ENCODE results near the gene GJD3. TPM values are rescaled to one million over a fixed set of nuclear protein-coding genes. Genes with fewer than 3 reads are reported as not detected.

The GJD3 gene
- total RNA-seq, 2 experiments from 2014 or later: not detected

DNA sequence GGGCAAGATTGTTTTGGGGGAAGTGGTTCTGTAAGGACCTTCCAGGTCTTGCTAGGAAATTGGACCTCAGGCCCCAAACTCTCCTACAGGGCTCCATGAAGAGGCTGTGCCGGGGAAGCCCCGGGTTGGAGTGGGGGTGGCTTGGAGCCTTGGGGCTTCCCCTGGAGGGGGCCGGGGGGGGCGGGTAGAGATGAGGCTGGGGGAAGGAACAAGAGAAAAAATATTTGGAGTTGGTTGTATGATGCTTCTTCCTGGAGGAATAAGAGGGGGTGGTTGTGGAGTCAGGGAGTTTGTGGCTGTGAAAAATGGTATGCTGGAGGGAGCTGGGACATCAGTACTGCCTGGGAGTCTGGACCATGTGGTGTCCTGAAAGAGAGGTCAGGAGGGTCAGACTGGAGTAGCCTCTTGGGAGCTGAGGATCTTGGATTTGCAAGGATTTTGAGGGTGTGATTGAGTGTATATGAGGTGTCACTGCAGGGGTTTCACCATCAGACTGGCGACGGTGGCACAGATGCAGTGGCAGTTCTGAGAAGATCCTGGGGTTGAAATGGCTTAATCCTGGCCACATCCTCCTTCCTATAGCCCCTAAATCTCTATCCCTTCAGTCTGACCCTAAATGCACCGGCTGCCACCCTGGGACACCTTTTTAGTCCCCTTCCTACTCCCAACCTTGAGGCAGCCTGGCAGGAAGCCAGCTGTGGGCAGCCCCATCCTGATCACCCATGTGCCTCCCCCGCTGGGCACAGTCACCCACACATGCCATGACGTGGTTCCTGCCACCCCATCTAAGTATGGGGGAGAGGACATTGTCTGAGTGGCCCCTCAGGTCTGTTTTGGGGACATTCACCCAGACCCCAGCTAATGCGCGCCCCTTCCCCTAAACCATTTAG lies 44.6 kb downstream of the GJD3 start:
- Histone ChIP-seq H3K9me3 (ENCODE audit: control insufficient read depth in 1 of 2, insufficient read depth in 1 of 2, low read length in 2 of 2) (no peaks in the 10 kb centered on the region), H3K36me3 (ENCODE audit: insufficient read depth, low read length) (no peaks in the 10 kb centered on the region), H3K4me3 (ENCODE audit: low read length) (peak overlapping the region; percentile 96), H3K4me1 (ENCODE audit: insufficient read depth, low read length) (peaks cover 92% of the 10 kb centered on the region), H3K27me3 (ENCODE audit: control insufficient read depth in 1 of 2, insufficient read depth in 2 of 2, low read length in 2 of 2) (no peaks in the 10 kb centered on the region), H3K27ac (ENCODE audit: low read depth in 1 of 2, low read length in 2 of 2) (peak overlapping the region; percentile 99)
- DNase-seq (peak; percentile 55 to 94 (median 79)), ATAC-seq (ENCODE audit: poor library complexity) (peak; percentile 9)
- POLR2A ChIA-PET: interaction anchor here (0.9 to 5.3 kb wide), 9 partner anchors 7 to 228 kb away, joined by 3 to 117 read pairs (median 7); partner anchors contain the start of genes RARA and WIPF2
- Mint-ChIP-seq H3K9me3 (no peaks in the 10 kb centered on the region), H3K4me1 (ENCODE audit: low read depth) (peaks cover 88% of the 10 kb centered on the region), H3K4me3 (peak overlapping the region; percentile 95), H3K27ac (peak overlapping the region; percentile 99), H3K36me3 (ENCODE audit: low read depth) (peaks cover 48% of the 10 kb centered on the region), H3K27me3 (no peaks in the 10 kb centered on the region)
- CTCF ChIA-PET: interaction anchor here (1.0 to 4.7 kb wide), 4 partner anchors 21 to 213 kb away, joined by 3 to 25 read pairs (median 8); partner anchors contain the start of gene WIPF2
- intact Hi-C loops (cut with DNase I, micrococcal nuclease): loop anchor here (1.0 to 5.0 kb wide), 3 partner anchors 17 to 287 kb away; partner anchors contain the start of gene CDC6 (in 1 of the 2)
- TF ChIP-seq, protein P1, sequence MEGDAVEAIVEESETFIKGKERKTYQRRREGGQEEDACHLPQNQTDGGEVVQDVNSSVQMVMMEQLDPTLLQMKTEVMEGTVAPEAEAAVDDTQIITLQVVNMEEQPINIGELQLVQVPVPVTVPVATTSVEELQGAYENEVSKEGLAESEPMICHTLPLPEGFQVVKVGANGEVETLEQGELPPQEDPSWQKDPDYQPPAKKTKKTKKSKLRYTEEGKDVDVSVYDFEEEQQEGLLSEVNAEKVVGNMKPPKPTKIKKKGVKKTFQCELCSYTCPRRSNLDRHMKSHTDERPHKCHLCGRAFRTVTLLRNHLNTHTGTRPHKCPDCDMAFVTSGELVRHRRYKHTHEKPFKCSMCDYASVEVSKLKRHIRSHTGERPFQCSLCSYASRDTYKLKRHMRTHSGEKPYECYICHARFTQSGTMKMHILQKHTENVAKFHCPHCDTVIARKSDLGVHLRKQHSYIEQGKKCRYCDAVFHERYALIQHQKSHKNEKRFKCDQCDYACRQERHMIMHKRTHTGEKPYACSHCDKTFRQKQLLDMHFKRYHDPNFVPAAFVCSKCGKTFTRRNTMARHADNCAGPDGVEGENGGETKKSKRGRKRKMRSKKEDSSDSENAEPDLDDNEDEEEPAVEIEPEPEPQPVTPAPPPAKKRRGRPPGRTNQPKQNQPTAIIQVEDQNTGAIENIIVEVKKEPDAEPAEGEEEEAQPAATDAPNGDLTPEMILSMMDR (IDR thresholded peaks at IDR 0.05): no peak

DNA sequence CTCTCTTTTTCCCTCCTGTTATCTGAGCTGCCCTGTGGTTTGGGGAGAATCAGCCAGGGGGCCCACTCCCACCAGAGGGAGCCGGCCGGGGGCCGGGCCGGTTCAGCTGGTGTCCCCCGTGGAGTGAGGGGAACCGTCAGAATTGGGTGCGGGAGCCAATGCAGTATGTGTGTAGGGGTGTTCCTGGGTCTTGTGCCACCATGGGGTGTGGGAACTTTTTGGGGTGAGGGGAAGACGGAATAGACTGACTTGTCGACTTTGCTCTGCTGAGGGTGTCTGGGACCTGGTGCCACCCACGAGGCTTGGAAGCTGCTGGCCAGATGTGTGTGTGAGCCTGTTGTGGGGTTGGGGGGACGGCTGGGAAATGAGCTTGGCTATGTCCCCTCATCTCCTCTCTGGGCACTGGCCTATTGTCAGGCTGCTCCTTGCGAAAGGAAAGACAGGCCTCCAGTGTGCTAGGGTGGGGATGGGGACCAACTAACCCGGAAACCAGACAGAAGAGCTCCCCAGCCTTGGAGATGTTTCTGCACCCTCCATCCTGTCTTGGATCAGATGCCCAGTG lies 45.6 kb downstream of the GJD3 start:
- CTCF ChIA-PET: interaction anchor here (1.0 to 4.7 kb wide), 5 partner anchors 8 to 101 kb away, joined by 3 to 30 read pairs (median 21); partner anchors contain the start of gene WIPF2
- Mint-ChIP-seq H3K27ac (peak overlapping the region; percentile 99), H3K36me3 (ENCODE audit: low read depth) (peaks cover 47% of the 10 kb centered on the region), H3K27me3 (no peaks in the 10 kb centered on the region), H3K4me1 (ENCODE audit: low read depth) (peaks cover 86% of the 10 kb centered on the region), H3K9me3 (no peaks in the 10 kb centered on the region), H3K4me3 (peak overlapping the region; percentile 95)
- peak overlapping the region; percentile 99 for H3K27ac ChIP-seq (ENCODE audit: low read depth in 1 of 2, low read length in 2 of 2)
- DNase-seq (peak in 4 of 14 experiments; percentile 34 to 67 (median 46)), ATAC-seq (ENCODE audit: poor library complexity) (no peak)
- POLR2A ChIA-PET: interaction anchor here (0.9 to 5.3 kb wide), 8 partner anchors 8 to 229 kb away, joined by 3 to 117 read pairs (median 6); partner anchors contain the start of genes RARA and WIPF2
- TF ChIP-seq, protein P1 (IDR thresholded peaks at IDR 0.05): no peak
- intact Hi-C loops (cut with DNase I, micrococcal nuclease): loop anchor here in 1 of 2 experiments (2.0 kb wide), 1 partner anchor 16 kb away; no protein-coding TSS in a partner anchor
- no peaks in the 10 kb centered on the region for H3K27me3 ChIP-seq (ENCODE audit: control insufficient read depth in 1 of 2, insufficient read depth in 2 of 2, low read length in 2 of 2)
- H3K4me3 ChIP-seq (ENCODE audit: low read length): peak overlapping the region; percentile 96
- H3K4me1 ChIP-seq (ENCODE audit: insufficient read depth, low read length): peaks cover 91% of the 10 kb centered on the region
- no peaks in the 10 kb centered on the region for H3K9me3 ChIP-seq (ENCODE audit: control insufficient read depth in 1 of 2, insufficient read depth in 1 of 2, low read length in 2 of 2)
- H3K36me3 ChIP-seq (ENCODE audit: insufficient read depth, low read length): no peaks in the 10 kb centered on the region

Measured in CD4-positive, alpha-beta T cell (primary cell).